Measurements from ENCODE around the gene KIAA0232. TPM values are rescaled to one million over a fixed set of nuclear protein-coding genes. Genes with fewer than 3 reads are reported as not detected.

KIAA0232 gene
- total and polyA plus RNA-seq, 2 of the 8 experiments (the other 6 are each of a cell fraction or from before 2014, with no cell fraction given), result 5.6 to 23.3 TPM

DNA sequence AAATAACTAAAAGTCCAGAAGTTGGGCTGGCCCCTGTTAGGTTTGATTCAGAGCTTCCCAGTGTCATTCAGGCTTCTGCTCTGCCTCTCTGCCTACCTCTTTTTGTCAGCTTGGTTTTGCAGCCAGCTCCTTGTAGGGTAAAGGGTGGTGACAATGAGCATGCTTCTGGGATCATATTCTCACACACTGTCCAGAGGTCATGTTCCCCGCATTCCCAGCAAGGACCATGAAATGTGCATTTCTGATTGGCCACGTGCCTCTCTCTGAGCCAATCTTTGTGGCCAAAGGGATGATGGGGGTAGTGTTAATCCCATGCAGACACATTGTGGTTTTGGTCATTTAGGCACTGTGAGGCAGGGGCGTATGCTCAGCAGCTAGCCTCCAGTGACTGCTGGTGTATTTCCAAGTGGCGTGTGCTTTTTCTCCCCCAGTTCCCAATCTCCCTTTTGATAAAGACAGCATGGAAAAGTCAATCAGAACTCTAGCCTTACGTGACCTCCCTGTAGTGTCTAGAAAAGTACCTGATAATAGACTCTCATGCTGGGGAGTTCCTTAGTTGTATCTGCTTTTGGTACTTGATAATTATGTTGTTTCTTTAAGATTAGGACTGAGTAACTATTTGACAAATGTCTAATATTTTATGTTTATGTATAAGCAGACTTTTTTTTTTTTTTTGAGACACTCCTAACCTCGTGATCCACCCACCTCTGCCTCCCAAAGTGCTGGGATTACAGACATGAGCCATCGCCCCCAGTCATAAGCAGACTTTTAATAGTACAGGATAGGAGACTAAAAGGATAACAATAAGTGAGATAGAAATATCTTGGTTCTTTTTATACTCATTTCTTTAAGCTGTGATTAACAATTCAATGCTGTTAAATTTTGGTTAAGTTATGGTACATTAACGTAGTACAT lies 57.8 kb downstream of the KIAA0232 start:
- CTCF ChIA-PET (ENCODE audit: partially characterized antibody), result interaction anchor here (0.9 kb wide), 1 partner anchor 33 kb away, joined by 3 read pairs; no protein-coding TSS in a partner anchor
- Histone ChIP-seq H3K27me3 (replicated peaks in 1 of 4; ENCODE audit: control insufficient read depth in 3 of 4, extremely low read depth in 1 of 4, insufficient read depth in 3 of 4, low read length in 3 of 4) (peaks cover 0 to 1% (median 0%) of the 10 kb centered on the region in 4 experiments; a peak in 1 of 7 replicates), H3K23ac (ENCODE audit: insufficient read length) (no peak overlapping the region), H2BK5ac (ENCODE audit: low read depth, low read length) (no peak overlapping the region), H3K36me3 (ENCODE audit: control insufficient read depth in 2 of 4, insufficient read depth in 4 of 4, low read length in 3 of 4) (peaks cover 0 to 18% (median 6%) of the 10 kb centered on the region in 4 experiments; a peak in 4 of 8 replicates), H3K56ac (replicated peaks; ENCODE audit: insufficient read length, low read depth, low read length) (no peak overlapping the region), H4K8ac (ENCODE audit: extremely low read depth, insufficient read depth, low read length) (no peak overlapping the region), H3K9ac (replicated peaks in 1 of 4; ENCODE audit: extremely low read depth in 1 of 4, low read depth in 3 of 4, low read length in 3 of 4) (no peak overlapping the region), H3K4ac (replicated peaks; ENCODE audit: insufficient read length, low read depth, low read length) (no peak overlapping the region), H3K23me2 (ENCODE audit: low read depth, low read length) (no peaks in the 10 kb centered on the region), H2BK20ac (ENCODE audit: low read length) (no peak overlapping the region), H3K9me3 (ENCODE audit: insufficient read depth in 2 of 2, low read depth in 1 of 2, low read length in 1 of 2) (peaks cover 0 to 10% of the 10 kb centered on the region in 2 experiments; a peak in 1 of 4 replicates), H3K4me2 (ENCODE audit: insufficient read depth in 1 of 2, low read depth in 2 of 2, low read length in 2 of 2) (no peak overlapping the region), H3K4me1 (replicated peaks in 1 of 4; ENCODE audit: control insufficient read depth in 3 of 4, insufficient read depth in 4 of 4, low read length in 3 of 4) (peaks cover 0 to 13% (median 2%) of the 10 kb centered on the region in 4 experiments; a peak in 6 of 7 replicates), H3K4me3 (ENCODE audit: extremely low read depth in 1 of 4, insufficient read depth in 2 of 4, low read depth in 3 of 4, low read length in 4 of 4) (no peak overlapping the region), H4K91ac (replicated peaks; ENCODE audit: insufficient read length, low read length) (no peak overlapping the region), H2AFZ (ENCODE audit: low read length) (no peak overlapping the region), H2AK5ac (ENCODE audit: low read depth, low read length) (no peak overlapping the region), H4K20me1 (replicated peaks in 1 of 2; ENCODE audit: control insufficient read depth in 1 of 2, insufficient read depth in 2 of 2, low read length in 2 of 2) (peaks cover 2 to 7% of the 10 kb centered on the region in 2 experiments), H3K79me2 (ENCODE audit: control insufficient read depth in 1 of 2, insufficient read depth in 2 of 2, low read length in 2 of 2) (peaks cover 0 to 21% of the 10 kb centered on the region in 2 experiments; a peak in 2 of 4 replicates), H2BK15ac (ENCODE audit: low read length) (no peak overlapping the region), H3K79me1 (ENCODE audit: low read depth, low read length) (no peaks in the 10 kb centered on the region), H2BK12ac (ENCODE audit: low read depth, low read length) (no peak overlapping the region), H3K14ac (ENCODE audit: insufficient read length) (no peak overlapping the region), H3K18ac (ENCODE audit: extremely low read depth, low read length) (no peak overlapping the region), H2BK120ac (replicated peaks; ENCODE audit: low read depth, low read length) (no peak overlapping the region), H3K27ac (ENCODE audit: low read depth, low read length) (no peak overlapping the region), H4K5ac (ENCODE audit: insufficient read length, low read depth, low read length) (no peak overlapping the region)
- POLR2A ChIA-PET (ENCODE audit: partially characterized antibody), result no interaction called here
- TF ChIP-seq ZNF274 (IDR thresholded peaks at IDR 0.05; ENCODE audit: borderline replicate concordance, extremely low read depth, low read length) (no peak), BACH1 (IDR thresholded peaks at IDR 0.05; ENCODE audit: low read length) (no peak), CBX8 (IDR thresholded peaks at IDR 0.05; ENCODE audit: borderline replicate concordance, low read depth, low read length) (no peak)
- DNase-seq (ENCODE audit: low read depth in 1 of 2, low spot score in 2 of 2) (no peak), FAIRE-seq (no peak)
- 77% methylated on average over 7 of the region's 8 CpGs; no CpG with 5 or more reads in 1 of the 2 experiments for WGBS, 2 experiments (ENCODE audit: extremely low coverage in 1 of 2, insufficient coverage in 1 of 2, insufficient read length in 1 of 2, insufficient replicate concordance in 2 of 2, low coverage in 1 of 2, low lambda C conversion rate in 2 of 2, missing lambda C conversion rate in 1 of 2)

All from H1 (cell line).